ENCODE measurements around the gene ONECUT3. TPM values are rescaled to one million over a fixed set of nuclear protein-coding genes. Genes with fewer than 3 reads are reported as not detected.

Gene ONECUT3
- total RNA-seq, 8 experiments from 2014 or later: 0.11 to 3.7 (median 0.35) TPM; not detected in 1

- H3K4me1 ChIP-seq (replicated peaks in 1 of 2): peaks cover 3 to 38% of the 10 kb centered on the region in 2 donors
- in situ Hi-C loops (cut with MboI; ENCODE audit: low pct_unique_long_range_greater_than_20kb in 2 of 9, low sequenced_read_pairs in 9 of 9, unreplicated experiment in 9 of 9): loop anchor here in 1 of 9 experiments (25.0 kb wide), 1 partner anchor 224 kb away; no protein-coding TSS in a partner anchor
- H3K27ac ChIP-seq: no peak overlapping the region
- ATAC-seq (replicated peaks in 6 of 8): no peak
- no peak overlapping the region for H3K4me3 ChIP-seq
- WGBS, 10 experiments: 0 to 20% (median 4%) methylated on average over 1 to 9 of the region's 30 CpGs; no CpG with 5 or more reads in 5 of the 10 experiments
Measured at GRCh38 chr19:1761528-1762242, 8.4 kb downstream of the ONECUT3 start.

GRCh38 chr19:1762243-1763117 is 9.2 kb downstream of the ONECUT3 start:
- WGBS, 10 experiments: 0 to 4% (median 0%) methylated on average over 1 to 11 of the region's 56 CpGs; no CpG with 5 or more reads in 5 of the 10 experiments
- no peak for ATAC-seq (replicated peaks in 6 of 8)
- no peak overlapping the region for H3K4me3 ChIP-seq
- in situ Hi-C loops (cut with MboI; ENCODE audit: low pct_unique_long_range_greater_than_20kb in 2 of 9, low sequenced_read_pairs in 9 of 9, unreplicated experiment in 9 of 9): loop anchor here in 1 of 9 experiments (25.0 kb wide), 1 partner anchor 225 kb away; no protein-coding TSS in a partner anchor
- H3K4me1 ChIP-seq (replicated peaks in 1 of 2): peaks cover 3 to 33% of the 10 kb centered on the region in 2 donors
- H3K27ac ChIP-seq: no peak overlapping the region

- Histone ChIP-seq H3K4me1 (replicated peaks in 1 of 2) (peaks cover 3 to 26% of the 10 kb centered on the region in 2 donors), H3K4me3 (no peak overlapping the region), H3K27ac (no peak overlapping the region)
- ATAC-seq (replicated peaks in 6 of 8): peak in 1 of 8 experiments; percentile 6
- WGBS, 10 experiments: 3 to 50% (median 14%) methylated on average over 1 to 28 of the region's 39 CpGs
- in situ Hi-C loops (cut with MboI; ENCODE audit: low pct_unique_long_range_greater_than_20kb in 2 of 9, low sequenced_read_pairs in 9 of 9, unreplicated experiment in 9 of 9): loop anchor here in 1 of 9 experiments (25.0 kb wide), 1 partner anchor 227 kb away; no protein-coding TSS in a partner anchor
Measured at GRCh38 chr19:1763648-1764639, 10.6 kb downstream of the ONECUT3 start.

DNA sequence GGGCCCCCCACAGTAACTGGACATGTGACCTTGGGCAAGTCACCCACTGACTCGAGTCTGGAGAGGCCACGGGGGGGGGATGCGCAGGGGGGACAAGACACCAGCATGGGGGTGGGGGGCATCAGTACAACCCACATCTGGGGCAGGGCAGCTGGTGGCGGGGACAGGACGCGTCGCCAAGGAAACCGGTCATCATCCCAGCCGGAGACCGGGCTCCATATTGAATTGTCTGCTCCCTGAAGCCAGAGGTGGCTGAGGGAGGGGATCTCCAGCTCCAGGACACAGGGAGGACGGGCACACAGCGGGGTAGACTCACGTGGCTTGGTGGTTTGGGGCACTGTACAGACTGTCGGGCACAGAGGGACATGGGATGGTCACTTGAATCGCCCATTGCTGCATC is 11.4 kb downstream of the ONECUT3 start:
- in situ Hi-C loops (cut with MboI; ENCODE audit: low pct_unique_long_range_greater_than_20kb in 2 of 9, low sequenced_read_pairs in 9 of 9, unreplicated experiment in 9 of 9): loop anchor here in 1 of 9 experiments (25.0 kb wide), 1 partner anchor 227 kb away; no protein-coding TSS in a partner anchor
- Histone ChIP-seq H3K27ac (no peak overlapping the region), H3K4me1 (replicated peaks in 1 of 2) (peaks cover 3 to 27% of the 10 kb centered on the region in 2 donors), H3K4me3 (no peak overlapping the region)
- 20 to 60% methylated on average over 1 of the region's 15 CpGs; no CpG with 5 or more reads in 8 of the 10 experiments for WGBS, 10 experiments
- ATAC-seq (replicated peaks in 6 of 8): peak in 1 of 8 experiments; percentile 8

DNA sequence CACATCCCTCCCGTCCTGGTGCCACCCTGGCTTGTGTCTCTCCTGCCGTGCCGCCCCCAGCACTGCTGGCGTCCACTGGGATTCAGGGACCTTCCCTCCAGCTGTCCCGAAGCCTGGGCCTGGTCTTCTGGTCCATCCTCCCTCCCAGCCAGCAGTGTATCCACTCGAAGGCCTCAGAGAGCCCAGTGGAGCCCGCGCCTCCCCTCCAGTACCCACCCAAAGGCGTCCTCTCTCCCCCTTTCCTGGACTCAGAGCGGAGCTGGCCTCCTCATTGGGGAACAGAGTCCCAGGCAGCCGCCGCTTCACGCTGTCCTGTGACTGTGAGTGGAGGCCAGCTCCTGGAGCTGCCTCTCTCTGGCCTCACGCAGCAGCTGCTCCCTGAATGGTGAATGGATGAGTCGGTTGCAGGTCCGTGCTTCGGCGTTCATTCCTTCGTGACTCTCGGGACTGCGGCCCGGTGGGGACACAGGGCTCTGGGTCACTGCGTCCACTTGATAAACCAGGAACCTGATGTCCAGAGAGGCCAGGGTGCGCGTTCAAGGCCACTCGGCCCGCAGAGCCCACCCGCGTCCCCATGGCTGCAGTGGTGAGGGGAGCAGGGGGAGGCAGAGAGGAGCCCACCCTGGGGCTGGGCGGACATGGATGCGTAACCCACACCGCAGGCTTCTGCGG is 12.1 kb downstream of the ONECUT3 start:
- in situ Hi-C loops (cut with MboI; ENCODE audit: low pct_unique_long_range_greater_than_20kb in 2 of 9, low sequenced_read_pairs in 9 of 9, unreplicated experiment in 9 of 9): loop anchor here in 1 of 9 experiments (25.0 kb wide), 1 partner anchor 228 kb away; no protein-coding TSS in a partner anchor
- Histone ChIP-seq H3K4me3 (no peak overlapping the region), H3K4me1 (replicated peaks in 1 of 2) (peaks cover 3 to 30% of the 10 kb centered on the region in 2 donors), H3K27ac (no peak overlapping the region)
- peak in 5 of 8 experiments; percentile 53 to 75 (median 60) for ATAC-seq (replicated peaks in 6 of 8)
- 0 to 40% methylated on average over 1 to 3 of the region's 33 CpGs; no CpG with 5 or more reads in 8 of the 10 experiments for WGBS, 10 experiments

DNA sequence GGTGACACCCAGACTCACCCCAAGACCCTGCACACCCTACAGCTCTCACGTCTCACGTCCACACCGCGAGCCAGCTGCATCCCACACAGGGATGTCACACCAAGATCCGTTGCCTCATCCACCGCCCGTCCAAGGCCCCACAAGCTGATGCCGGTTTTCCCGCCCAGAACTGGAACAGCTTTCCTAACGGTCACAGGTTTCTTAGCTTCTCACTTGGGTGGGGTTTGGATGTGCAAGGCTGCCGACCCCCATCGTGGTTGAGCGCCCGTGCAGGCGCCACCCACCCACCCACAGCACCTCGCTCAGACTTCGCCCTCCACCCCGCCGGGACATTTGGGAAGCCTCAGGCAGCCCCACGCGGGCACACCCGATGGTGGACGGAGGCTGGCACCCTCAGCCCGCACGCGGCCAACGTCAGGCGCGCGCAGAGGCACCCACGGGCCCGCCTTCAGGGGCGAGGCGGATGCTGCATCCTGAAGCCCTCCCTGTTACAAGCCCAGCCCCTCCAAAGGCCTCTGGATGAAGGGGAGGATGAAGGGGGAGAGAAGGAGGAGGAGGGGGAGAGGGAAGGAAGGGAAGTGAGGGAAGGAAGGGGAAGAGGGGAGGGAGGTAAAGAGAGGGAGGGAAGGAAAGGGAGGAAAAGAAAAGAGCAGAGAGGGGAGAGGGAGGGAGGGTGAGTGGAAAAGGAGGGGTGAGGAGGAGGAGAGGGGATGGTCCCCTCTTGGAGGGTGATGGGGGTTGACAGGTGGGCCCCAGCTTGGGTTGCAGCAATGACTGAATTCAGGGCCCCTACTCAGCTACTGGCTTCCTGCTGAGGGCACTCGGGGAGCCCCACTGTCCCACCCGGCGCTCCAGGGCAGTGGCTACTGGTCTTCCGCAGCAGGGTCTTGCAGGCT is 12.8 kb downstream of the ONECUT3 start:
- in situ Hi-C loops (cut with MboI; ENCODE audit: low pct_unique_long_range_greater_than_20kb in 2 of 9, low sequenced_read_pairs in 9 of 9, unreplicated experiment in 9 of 9): loop anchor here in 1 of 9 experiments (25.0 kb wide), 1 partner anchor 229 kb away; no protein-coding TSS in a partner anchor
- peak in 5 of 8 experiments; percentile 7 to 36 (median 13) for ATAC-seq (replicated peaks in 6 of 8)
- 30% methylated on average over 2 of the region's 38 CpGs; no CpG with 5 or more reads in 9 of the 10 experiments for WGBS, 10 experiments
- Histone ChIP-seq H3K4me1 (replicated peaks in 1 of 2) (peaks cover 3 to 30% of the 10 kb centered on the region in 2 donors), H3K27ac (no peak overlapping the region), H3K4me3 (no peak overlapping the region)

DNA sequence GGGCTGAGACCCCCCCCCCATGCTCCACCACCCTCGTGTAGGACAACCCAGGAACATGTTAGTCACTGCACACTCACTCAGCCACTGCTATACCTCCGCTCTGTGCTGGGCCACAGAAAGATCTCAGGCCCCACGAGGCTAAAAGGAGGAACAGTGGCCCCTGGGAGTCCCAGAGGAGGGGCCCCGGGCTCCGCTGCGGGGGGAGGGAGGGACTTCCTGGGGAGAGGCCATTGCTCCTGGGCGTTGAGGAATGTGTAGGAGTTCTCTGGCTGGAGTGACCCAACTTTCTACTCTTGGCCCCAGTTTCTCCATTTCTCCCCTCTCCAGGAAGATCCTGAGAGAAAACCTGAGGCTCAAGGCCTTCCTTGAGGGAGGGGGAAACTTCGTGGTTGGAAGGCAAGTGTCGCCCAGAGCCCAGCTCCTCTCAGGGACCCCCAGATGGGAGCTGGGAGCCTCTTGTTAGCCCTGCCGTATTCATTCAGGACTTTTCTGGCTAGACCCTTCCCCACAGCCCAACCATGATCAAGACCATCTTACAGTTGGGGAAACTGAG is 13.6 kb downstream of the ONECUT3 start:
- no peak for ATAC-seq (replicated peaks in 6 of 8)
- Histone ChIP-seq H3K27ac (no peak overlapping the region), H3K4me3 (no peak overlapping the region), H3K4me1 (replicated peaks in 1 of 2) (peaks cover 3 to 30% of the 10 kb centered on the region in 2 donors)
- WGBS, 10 experiments: 79 to 100% methylated on average over 1 to 2 of the region's 10 CpGs; no CpG with 5 or more reads in 8 of the 10 experiments
- in situ Hi-C loops (cut with MboI; ENCODE audit: low pct_unique_long_range_greater_than_20kb in 2 of 9, low sequenced_read_pairs in 9 of 9, unreplicated experiment in 9 of 9): loop anchor here in 1 of 9 experiments (25.0 kb wide), 1 partner anchor 230 kb away; no protein-coding TSS in a partner anchor

- in situ Hi-C loops (cut with MboI; ENCODE audit: low pct_unique_long_range_greater_than_20kb in 2 of 9, low sequenced_read_pairs in 9 of 9, unreplicated experiment in 9 of 9): loop anchor here in 1 of 9 experiments (25.0 kb wide), 1 partner anchor 230 kb away; no protein-coding TSS in a partner anchor
- Histone ChIP-seq H3K4me1 (replicated peaks in 1 of 2) (peaks cover 3 to 30% of the 10 kb centered on the region in 2 donors), H3K27ac (no peak overlapping the region), H3K4me3 (peak overlapping the region in 1 of 5 donors; percentile 2)
- ATAC-seq (replicated peaks in 6 of 8): peak; percentile 29 to 86 (median 50)
- WGBS, 10 experiments: 0 to 40% (median 0%) methylated on average over 1 to 4 of the region's 21 CpGs; no CpG with 5 or more reads in 5 of the 10 experiments
Measured at GRCh38 chr19:1767464-1767933, 14.2 kb downstream of the ONECUT3 start.

- peak in 3 of 8 experiments; percentile 21 to 55 (median 33) for ATAC-seq (replicated peaks in 6 of 8)
- Histone ChIP-seq H3K4me3 (no peak overlapping the region), H3K27ac (no peak overlapping the region), H3K4me1 (replicated peaks in 1 of 2) (peaks cover 3 to 30% of the 10 kb centered on the region in 2 donors)
- in situ Hi-C loops (cut with MboI; ENCODE audit: low pct_unique_long_range_greater_than_20kb in 2 of 9, low sequenced_read_pairs in 9 of 9, unreplicated experiment in 9 of 9): loop anchor here in 1 of 9 experiments (25.0 kb wide), 1 partner anchor 231 kb away; no protein-coding TSS in a partner anchor
- WGBS, 10 experiments: 0 to 60% (median 3%) methylated on average over 1 to 3 of the region's 13 CpGs; no CpG with 5 or more reads in 6 of the 10 experiments
Measured at GRCh38 chr19:1768248-1768647, 14.9 kb downstream of the ONECUT3 start.

Measured in motor neuron (in vitro differentiated cells).